Measurements from ENCODE around the gene CERS6.

DNA sequence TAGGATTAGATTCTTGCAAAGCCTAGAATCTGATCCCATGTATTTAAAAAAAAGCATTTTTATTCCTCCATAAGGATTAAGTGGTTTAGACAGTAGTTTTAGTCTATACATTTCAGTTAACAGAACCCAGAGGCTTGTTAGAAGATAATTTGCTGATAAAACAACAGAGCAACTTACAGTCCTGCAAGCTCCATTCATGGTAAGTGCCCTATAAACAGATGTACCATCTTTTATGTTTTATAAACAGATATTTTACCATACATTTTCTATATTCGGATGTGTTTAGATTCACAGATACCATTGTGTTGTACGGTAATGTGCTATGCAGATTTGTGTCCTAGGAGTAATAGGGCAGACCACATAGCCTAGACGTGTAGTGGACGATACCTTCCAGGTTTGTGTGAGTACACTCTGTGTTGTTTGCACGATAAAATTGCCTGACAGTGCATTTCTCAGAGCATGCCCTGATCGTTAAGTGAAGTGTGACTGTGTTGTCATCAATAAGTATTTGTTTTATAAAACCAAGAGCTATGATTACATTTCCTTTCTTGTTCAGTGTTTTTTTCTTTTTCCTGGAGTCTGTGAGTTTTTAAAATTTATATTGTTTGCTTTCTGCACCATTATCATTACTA is 54.2 kb downstream of the CERS6 start:
- TF ChIP-seq, protein P1, sequence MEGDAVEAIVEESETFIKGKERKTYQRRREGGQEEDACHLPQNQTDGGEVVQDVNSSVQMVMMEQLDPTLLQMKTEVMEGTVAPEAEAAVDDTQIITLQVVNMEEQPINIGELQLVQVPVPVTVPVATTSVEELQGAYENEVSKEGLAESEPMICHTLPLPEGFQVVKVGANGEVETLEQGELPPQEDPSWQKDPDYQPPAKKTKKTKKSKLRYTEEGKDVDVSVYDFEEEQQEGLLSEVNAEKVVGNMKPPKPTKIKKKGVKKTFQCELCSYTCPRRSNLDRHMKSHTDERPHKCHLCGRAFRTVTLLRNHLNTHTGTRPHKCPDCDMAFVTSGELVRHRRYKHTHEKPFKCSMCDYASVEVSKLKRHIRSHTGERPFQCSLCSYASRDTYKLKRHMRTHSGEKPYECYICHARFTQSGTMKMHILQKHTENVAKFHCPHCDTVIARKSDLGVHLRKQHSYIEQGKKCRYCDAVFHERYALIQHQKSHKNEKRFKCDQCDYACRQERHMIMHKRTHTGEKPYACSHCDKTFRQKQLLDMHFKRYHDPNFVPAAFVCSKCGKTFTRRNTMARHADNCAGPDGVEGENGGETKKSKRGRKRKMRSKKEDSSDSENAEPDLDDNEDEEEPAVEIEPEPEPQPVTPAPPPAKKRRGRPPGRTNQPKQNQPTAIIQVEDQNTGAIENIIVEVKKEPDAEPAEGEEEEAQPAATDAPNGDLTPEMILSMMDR (conservative IDR thresholded peaks at IDR 0.05): no peak
- no peak for TF ChIP-seq ZFX (IDR thresholded peaks at IDR 0.05)
